HL-60 (cell line): Measurements from ENCODE around the gene MAP3K2.

Source experiments
- DNase-seq, 2 experiments: peaks; one replicate each; pipeline ENCODE4 v3.0.0-alpha.2; 2010 to 2020; ENCODE audit warnings: low read depth in 1 of 2, low spot score in 1 of 2
- H3K27ac ChIP-seq: fragments of 250-450 bp; sonication (Bioruptor Pico); replicated peaks from 2 replicates; pipeline ENCODE4 v1.5.1; 2020; ENCODE audit warnings: mild to moderate bottlenecking, moderate library complexity
- H3K27me3 ChIP-seq: fragments of 250-450 bp; sonication (Bioruptor Pico); 2 replicates; pipeline ENCODE4 v1.5.1; 2021; ENCODE audit warnings: mild to moderate bottlenecking, moderate library complexity; ENCODE audit not compliant: insufficient read depth, poor library complexity, severe bottlenecking
- H3K4me3 ChIP-seq: replicated peaks from 2 replicates; pipeline ENCODE4 v1.5.1; 2011; ENCODE audit warnings: mild to moderate bottlenecking, control low read depth, low read length; ENCODE audit not compliant: insufficient read depth
- GABPA ChIP-seq: IDR thresholded peaks from 2 replicates; pipeline ENCODE4 v1.6.1; 2012; ENCODE audit warnings: low read depth
- POLR2AphosphoS5 ChIP-seq: IDR thresholded peaks from 2 replicates; pipeline ENCODE4 v1.6.1; 2012; ENCODE audit warnings: low read depth
- SPI1 ChIP-seq: IDR thresholded peaks from 2 replicates; pipeline ENCODE4 v1.6.1; 2012; ENCODE audit warnings: low read depth, mild to moderate bottlenecking, borderline replicate concordance
- TF ChIP-seq, protein P1 (sequence below): IDR thresholded peaks from one replicate; pipeline ENCODE4 v1.5.1; 2011; ENCODE audit warnings: low read length, control low read depth, inconsistent platforms; ENCODE audit not compliant: insufficient read depth
- TF ChIP-seq, protein P2 (sequence below): IDR thresholded peaks from 2 replicates; pipeline ENCODE4 v1.6.1; 2012; ENCODE audit warnings: low read depth; ENCODE audit not compliant: insufficient replicate concordance

MAP3K2 gene

DNA sequence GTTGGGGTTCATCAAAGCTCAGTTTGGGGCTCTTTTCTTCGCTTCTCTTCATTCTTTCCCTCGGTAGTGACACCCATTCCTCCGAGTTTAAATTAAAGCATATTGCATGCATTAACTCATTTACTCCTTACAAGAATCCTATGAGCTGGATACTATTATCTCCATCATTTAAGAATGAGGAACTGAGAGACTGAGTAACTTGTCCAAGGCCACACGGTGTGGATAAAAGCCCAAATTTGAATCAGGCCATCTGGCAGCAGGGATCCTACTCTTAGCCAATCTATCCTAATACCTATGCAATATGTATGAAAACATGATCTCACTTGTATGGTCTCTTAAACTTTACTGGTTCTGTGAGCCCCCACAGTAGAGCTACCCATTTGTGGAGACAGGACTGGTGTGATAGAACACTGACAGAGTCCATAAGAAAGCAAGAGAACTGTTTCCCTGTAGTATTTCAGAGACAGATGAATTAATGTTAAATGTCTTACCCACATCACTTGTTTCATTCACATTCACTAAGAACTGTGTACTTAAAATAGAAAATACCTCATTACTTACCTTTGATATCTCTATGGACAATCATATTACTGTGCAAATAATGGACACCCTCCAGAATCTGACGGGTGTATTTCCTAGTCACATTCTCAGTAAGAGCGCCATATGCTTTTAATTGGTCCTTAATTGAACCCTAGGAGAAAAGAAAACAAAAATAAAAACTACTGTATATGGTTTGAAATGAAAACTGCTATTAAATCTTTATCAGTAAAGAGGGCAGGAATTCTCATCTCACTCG is 73.4 kb downstream of the MAP3K2 start:
- peak in 1 of 2 experiments; percentile 22 for DNase-seq
- Histone ChIP-seq H3K27me3 (no peaks in the 10 kb centered on the region), H3K4me3 (no peak overlapping the region), H3K27ac (no peak overlapping the region)
- TF ChIP-seq, protein P1, sequence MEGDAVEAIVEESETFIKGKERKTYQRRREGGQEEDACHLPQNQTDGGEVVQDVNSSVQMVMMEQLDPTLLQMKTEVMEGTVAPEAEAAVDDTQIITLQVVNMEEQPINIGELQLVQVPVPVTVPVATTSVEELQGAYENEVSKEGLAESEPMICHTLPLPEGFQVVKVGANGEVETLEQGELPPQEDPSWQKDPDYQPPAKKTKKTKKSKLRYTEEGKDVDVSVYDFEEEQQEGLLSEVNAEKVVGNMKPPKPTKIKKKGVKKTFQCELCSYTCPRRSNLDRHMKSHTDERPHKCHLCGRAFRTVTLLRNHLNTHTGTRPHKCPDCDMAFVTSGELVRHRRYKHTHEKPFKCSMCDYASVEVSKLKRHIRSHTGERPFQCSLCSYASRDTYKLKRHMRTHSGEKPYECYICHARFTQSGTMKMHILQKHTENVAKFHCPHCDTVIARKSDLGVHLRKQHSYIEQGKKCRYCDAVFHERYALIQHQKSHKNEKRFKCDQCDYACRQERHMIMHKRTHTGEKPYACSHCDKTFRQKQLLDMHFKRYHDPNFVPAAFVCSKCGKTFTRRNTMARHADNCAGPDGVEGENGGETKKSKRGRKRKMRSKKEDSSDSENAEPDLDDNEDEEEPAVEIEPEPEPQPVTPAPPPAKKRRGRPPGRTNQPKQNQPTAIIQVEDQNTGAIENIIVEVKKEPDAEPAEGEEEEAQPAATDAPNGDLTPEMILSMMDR, result no peak
- TF ChIP-seq POLR2AphosphoS5, result no peak
- TF ChIP-seq, protein P2, sequence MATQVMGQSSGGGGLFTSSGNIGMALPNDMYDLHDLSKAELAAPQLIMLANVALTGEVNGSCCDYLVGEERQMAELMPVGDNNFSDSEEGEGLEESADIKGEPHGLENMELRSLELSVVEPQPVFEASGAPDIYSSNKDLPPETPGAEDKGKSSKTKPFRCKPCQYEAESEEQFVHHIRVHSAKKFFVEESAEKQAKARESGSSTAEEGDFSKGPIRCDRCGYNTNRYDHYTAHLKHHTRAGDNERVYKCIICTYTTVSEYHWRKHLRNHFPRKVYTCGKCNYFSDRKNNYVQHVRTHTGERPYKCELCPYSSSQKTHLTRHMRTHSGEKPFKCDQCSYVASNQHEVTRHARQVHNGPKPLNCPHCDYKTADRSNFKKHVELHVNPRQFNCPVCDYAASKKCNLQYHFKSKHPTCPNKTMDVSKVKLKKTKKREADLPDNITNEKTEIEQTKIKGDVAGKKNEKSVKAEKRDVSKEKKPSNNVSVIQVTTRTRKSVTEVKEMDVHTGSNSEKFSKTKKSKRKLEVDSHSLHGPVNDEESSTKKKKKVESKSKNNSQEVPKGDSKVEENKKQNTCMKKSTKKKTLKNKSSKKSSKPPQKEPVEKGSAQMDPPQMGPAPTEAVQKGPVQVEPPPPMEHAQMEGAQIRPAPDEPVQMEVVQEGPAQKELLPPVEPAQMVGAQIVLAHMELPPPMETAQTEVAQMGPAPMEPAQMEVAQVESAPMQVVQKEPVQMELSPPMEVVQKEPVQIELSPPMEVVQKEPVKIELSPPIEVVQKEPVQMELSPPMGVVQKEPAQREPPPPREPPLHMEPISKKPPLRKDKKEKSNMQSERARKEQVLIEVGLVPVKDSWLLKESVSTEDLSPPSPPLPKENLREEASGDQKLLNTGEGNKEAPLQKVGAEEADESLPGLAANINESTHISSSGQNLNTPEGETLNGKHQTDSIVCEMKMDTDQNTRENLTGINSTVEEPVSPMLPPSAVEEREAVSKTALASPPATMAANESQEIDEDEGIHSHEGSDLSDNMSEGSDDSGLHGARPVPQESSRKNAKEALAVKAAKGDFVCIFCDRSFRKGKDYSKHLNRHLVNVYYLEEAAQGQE, result no peak
- TF ChIP-seq GABPA, result no peak
- TF ChIP-seq SPI1, result no peak

DNA sequence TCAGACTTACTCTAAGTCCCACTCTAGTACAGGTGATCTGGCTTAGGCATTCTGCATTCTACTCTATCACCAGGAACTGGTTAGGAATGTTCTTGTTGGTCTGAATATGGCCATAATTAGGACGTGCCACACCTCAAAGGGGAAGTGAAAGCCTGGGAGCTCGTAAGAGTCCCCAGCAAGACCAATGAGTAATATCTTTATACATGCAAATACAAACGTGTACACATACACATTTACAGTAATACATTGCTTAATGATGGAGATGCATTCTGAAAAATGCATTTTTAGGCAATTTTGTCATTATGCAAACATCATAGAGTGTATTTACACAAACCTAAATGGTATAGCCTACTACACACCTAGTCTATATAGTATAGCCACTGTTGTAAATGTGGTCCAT is 74.4 kb downstream of the MAP3K2 start:
- peak in 1 of 2 experiments; percentile 54 for DNase-seq
- Histone ChIP-seq H3K27ac (no peak overlapping the region), H3K27me3 (no peaks in the 10 kb centered on the region), H3K4me3 (no peak overlapping the region)
- TF ChIP-seq, protein P2, result no peak
- peak; percentile 29; the same call in 1 of the 2 replicates for TF ChIP-seq SPI1

DNA sequence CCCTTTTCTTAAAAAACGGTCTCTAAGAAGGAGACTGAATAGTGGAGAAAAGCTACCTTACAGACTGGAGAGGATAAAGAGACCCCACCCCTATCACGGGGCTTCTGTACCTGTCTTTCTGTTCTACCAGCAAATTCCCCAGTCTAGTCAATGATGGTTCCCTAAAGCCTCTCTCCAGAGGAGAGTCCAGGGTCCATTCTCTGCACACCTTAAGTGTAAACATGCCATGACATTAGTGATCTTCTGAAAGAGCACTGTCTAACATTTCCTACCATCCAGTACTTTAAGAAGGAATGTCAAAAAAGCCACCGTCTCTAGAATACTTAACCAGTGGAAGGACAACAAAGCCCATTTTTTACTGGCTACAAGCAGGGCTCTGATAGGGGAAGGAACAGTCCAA is 76.8 kb downstream of the MAP3K2 start:
- H3K4me3 ChIP-seq, result no peak overlapping the region
- DNase-seq, result no peak
- TF ChIP-seq POLR2AphosphoS5 (no peak), SPI1 (no peak)
- H3K27me3 ChIP-seq, result no peaks in the 10 kb centered on the region
- H3K27ac ChIP-seq, result no peak overlapping the region

DNA sequence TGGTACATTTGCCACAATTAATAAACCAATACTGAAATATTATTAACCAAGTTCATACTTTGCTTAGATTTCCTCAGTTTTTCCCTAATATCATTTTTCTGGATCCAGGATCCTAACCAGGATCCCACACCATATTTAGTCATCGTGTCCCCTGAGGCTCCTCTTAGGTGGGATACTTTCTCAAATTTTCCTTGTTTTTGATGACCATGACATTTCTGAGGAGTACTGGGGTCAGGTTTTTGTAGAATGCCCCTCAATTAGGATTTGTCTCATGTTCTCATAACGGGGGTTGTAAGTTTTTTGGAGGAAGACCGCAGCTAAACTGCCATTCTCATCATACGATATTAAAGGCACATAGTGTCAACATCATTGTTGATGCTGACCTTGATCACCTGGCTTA is 78.3 kb downstream of the MAP3K2 start:
- H3K4me3 ChIP-seq, result no peak overlapping the region
- no peak for TF ChIP-seq GABPA
- TF ChIP-seq POLR2AphosphoS5, result no peak
- TF ChIP-seq, protein P2, result no peak
- TF ChIP-seq, protein P1, result no peak
- no peak overlapping the region for H3K27ac ChIP-seq
- no peak for DNase-seq
- no peaks in the 10 kb centered on the region for H3K27me3 ChIP-seq
